GM23338 (cell line): ENCODE measurements around the gene CPNE5.

Experiments used
- CTCF ChIP-seq, 2 experiments: fragments of 200-600 bp in 1 of 2; sonication (generic) in 1 of 2; conservative IDR thresholded peaks; 2 replicates each; pipeline versions ENCODE4 v1.5.1 to v1.6.1; 2016 to 2017; ENCODE audit warnings: antibody characterized with exemption in 2 of 2, low read depth in 2 of 2, mild to moderate bottlenecking in 2 of 2, moderate library complexity in 1 of 2
- POLR2AphosphoS5 ChIP-seq: IDR thresholded peaks from 2 replicates; pipeline ENCODE4 v1.6.1; 2016; ENCODE audit warnings: antibody characterized with exemption, low read depth
- REST ChIP-seq: IDR thresholded peaks from one replicate; pipeline ENCODE4 v1.6.1; 2018; ENCODE audit warnings: antibody characterized with exemption; ENCODE audit not compliant: unreplicated experiment

GRCh38 chr6:36788186-36788585, 51.1 kb downstream of the CPNE5 start:
- no peak for TF ChIP-seq POLR2AphosphoS5
- TF ChIP-seq REST, result no peak
- TF ChIP-seq CTCF (conservative IDR thresholded peaks at IDR 0.05; ENCODE audit: low read depth in 2 of 2), result peak; percentile 7 to 38; a peak in 2 of 4 replicates
